HL-60 (cell line): ENCODE data around the gene NR2F2.

Experiments used
- DNase-seq, 2 experiments: peaks; one replicate each; pipeline ENCODE4 v3.0.0-alpha.2; 2010 to 2020; ENCODE audit warnings: low read depth in 1 of 2, low spot score in 1 of 2
- H3K27ac ChIP-seq: fragments of 250-450 bp; sonication (Bioruptor Pico); replicated peaks from 2 replicates; pipeline ENCODE4 v1.5.1; 2020; ENCODE audit warnings: mild to moderate bottlenecking, moderate library complexity
- H3K27me3 ChIP-seq: fragments of 250-450 bp; sonication (Bioruptor Pico); 2 replicates; pipeline ENCODE4 v1.5.1; 2021; ENCODE audit warnings: mild to moderate bottlenecking, moderate library complexity; ENCODE audit not compliant: insufficient read depth, poor library complexity, severe bottlenecking
- H3K4me3 ChIP-seq: replicated peaks from 2 replicates; pipeline ENCODE4 v1.5.1; 2011; ENCODE audit warnings: mild to moderate bottlenecking, control low read depth, low read length; ENCODE audit not compliant: insufficient read depth
- GABPA ChIP-seq: IDR thresholded peaks from 2 replicates; pipeline ENCODE4 v1.6.1; 2012; ENCODE audit warnings: low read depth
- POLR2AphosphoS5 ChIP-seq: IDR thresholded peaks from 2 replicates; pipeline ENCODE4 v1.6.1; 2012; ENCODE audit warnings: low read depth
- SPI1 ChIP-seq: IDR thresholded peaks from 2 replicates; pipeline ENCODE4 v1.6.1; 2012; ENCODE audit warnings: low read depth, mild to moderate bottlenecking, borderline replicate concordance
- TF ChIP-seq, protein P1 (sequence below): IDR thresholded peaks from 2 replicates; pipeline ENCODE4 v1.6.1; 2012; ENCODE audit warnings: low read depth; ENCODE audit not compliant: insufficient replicate concordance
- TF ChIP-seq, protein P2 (sequence below): IDR thresholded peaks from one replicate; pipeline ENCODE4 v1.5.1; 2011; ENCODE audit warnings: low read length, control low read depth, inconsistent platforms; ENCODE audit not compliant: insufficient read depth

The NR2F2 gene

DNA sequence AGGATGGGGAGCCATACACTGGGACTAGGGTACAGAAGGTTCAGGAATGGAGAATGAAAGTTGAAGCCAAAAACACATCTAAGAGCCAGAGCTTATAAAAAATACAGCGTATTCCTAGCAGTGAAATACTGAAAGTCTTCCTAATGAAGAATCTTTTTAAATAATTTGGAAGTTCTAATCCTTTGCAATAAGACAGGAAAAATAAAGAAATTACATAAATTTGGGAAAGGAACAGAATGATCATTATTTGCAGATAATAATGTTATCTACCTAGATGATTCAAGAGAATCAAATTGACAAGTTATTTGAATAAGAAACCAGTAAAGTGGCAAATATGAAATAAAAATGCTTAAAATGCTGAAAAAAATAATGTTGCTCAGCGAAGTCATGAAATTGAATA is 32.3 kb upstream of the NR2F2 start:
- Histone ChIP-seq H3K27me3 (no peaks in the 10 kb centered on the region), H3K27ac (no peak overlapping the region), H3K4me3 (no peak overlapping the region)
- no peak for DNase-seq
- TF ChIP-seq, protein P1, sequence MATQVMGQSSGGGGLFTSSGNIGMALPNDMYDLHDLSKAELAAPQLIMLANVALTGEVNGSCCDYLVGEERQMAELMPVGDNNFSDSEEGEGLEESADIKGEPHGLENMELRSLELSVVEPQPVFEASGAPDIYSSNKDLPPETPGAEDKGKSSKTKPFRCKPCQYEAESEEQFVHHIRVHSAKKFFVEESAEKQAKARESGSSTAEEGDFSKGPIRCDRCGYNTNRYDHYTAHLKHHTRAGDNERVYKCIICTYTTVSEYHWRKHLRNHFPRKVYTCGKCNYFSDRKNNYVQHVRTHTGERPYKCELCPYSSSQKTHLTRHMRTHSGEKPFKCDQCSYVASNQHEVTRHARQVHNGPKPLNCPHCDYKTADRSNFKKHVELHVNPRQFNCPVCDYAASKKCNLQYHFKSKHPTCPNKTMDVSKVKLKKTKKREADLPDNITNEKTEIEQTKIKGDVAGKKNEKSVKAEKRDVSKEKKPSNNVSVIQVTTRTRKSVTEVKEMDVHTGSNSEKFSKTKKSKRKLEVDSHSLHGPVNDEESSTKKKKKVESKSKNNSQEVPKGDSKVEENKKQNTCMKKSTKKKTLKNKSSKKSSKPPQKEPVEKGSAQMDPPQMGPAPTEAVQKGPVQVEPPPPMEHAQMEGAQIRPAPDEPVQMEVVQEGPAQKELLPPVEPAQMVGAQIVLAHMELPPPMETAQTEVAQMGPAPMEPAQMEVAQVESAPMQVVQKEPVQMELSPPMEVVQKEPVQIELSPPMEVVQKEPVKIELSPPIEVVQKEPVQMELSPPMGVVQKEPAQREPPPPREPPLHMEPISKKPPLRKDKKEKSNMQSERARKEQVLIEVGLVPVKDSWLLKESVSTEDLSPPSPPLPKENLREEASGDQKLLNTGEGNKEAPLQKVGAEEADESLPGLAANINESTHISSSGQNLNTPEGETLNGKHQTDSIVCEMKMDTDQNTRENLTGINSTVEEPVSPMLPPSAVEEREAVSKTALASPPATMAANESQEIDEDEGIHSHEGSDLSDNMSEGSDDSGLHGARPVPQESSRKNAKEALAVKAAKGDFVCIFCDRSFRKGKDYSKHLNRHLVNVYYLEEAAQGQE, result no peak
- TF ChIP-seq, protein P2, sequence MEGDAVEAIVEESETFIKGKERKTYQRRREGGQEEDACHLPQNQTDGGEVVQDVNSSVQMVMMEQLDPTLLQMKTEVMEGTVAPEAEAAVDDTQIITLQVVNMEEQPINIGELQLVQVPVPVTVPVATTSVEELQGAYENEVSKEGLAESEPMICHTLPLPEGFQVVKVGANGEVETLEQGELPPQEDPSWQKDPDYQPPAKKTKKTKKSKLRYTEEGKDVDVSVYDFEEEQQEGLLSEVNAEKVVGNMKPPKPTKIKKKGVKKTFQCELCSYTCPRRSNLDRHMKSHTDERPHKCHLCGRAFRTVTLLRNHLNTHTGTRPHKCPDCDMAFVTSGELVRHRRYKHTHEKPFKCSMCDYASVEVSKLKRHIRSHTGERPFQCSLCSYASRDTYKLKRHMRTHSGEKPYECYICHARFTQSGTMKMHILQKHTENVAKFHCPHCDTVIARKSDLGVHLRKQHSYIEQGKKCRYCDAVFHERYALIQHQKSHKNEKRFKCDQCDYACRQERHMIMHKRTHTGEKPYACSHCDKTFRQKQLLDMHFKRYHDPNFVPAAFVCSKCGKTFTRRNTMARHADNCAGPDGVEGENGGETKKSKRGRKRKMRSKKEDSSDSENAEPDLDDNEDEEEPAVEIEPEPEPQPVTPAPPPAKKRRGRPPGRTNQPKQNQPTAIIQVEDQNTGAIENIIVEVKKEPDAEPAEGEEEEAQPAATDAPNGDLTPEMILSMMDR, result no peak
- TF ChIP-seq GABPA (no peak), SPI1 (no peak)

DNA sequence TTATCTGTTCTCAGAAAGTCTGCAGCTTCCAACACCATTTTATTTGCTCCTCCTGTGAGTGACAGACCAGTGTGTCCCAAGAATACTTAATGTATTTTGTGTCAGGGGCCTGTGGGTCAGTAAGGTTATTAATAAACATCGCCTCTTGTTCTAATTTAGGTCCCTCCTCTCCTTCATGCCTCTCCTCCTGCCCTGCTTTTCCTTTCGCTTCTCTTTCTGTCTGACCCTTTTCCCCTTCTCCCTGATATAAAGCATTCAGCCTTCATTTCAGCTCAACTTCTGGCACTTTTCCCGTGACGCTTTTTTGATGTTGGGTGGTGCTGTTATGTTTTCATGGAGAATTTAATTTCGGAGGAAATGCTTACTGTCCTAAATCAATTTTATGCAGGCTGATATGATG is 29.7 kb upstream of the NR2F2 start:
- no peak overlapping the region for H3K4me3 ChIP-seq
- TF ChIP-seq, protein P2, result no peak
- TF ChIP-seq GABPA (no peak), SPI1 (no peak), POLR2AphosphoS5 (no peak)
- TF ChIP-seq, protein P1, result no peak
- DNase-seq, result no peak

DNA sequence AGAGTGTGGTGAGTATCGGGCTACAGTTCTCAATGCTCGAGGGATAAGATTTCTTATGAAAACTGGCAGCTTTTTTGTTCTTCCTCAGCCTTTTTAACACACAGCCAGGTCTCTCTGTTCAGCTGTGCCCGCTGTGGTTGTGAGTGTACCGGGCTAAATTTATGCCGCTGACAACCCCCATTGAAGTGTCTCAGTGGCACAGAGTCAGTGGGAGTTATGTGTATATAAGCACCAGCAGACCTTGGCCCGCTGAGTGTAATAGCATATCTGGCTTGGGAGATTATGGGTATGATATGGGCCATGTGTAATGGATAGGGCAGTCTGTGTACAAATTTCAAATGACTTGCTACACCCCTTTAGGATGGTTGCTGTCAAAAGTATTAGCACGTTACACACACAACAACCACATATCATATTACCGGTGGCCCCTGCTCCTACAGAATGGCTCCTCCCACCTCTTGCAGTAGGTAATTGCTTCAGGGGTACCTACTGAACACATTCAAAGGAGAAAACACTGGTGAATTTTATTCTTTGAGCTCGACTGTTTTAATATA is 26.9 kb upstream of the NR2F2 start:
- Histone ChIP-seq H3K4me3 (no peak overlapping the region), H3K27me3 (no peaks in the 10 kb centered on the region), H3K27ac (no peak overlapping the region)
- DNase-seq, result no peak
- no peak for TF ChIP-seq GABPA
- TF ChIP-seq, protein P2, result no peak
- TF ChIP-seq POLR2AphosphoS5, result no peak
- TF ChIP-seq SPI1, result no peak
- TF ChIP-seq, protein P1, result no peak

More for the DNA sequence above, 29.7 kb upstream of the NR2F2 start:
- no peak overlapping the region for H3K27ac ChIP-seq
- no peaks in the 10 kb centered on the region for H3K27me3 ChIP-seq
